HEK293 (cell line): ENCODE data around the gene TSSK3.

Source experiments
- ZNF140 ChIP-seq: fragments of 450-650 bp; formaldehyde crosslinking; IDR thresholded peaks from 2 replicates; pipeline ENCODE4 v1.5.1; 2016; ENCODE audit warnings: missing biosample characterization, missing genetic modification characterization
- ZNF266 ChIP-seq: fragments of 450-650 bp; formaldehyde crosslinking; IDR thresholded peaks from 2 replicates; pipeline ENCODE4 v1.5.1; 2016; ENCODE audit warnings: missing biosample characterization, missing genetic modification characterization, low read depth

- no peak for TF ChIP-seq ZNF140 (tag by site-specific recombination)
- TF ChIP-seq ZNF266 (tag by site-specific recombination) = no peak
Measured at GRCh38 chr1:32380057-32380456, 17.7 kb downstream of the TSSK3 start.
